HG02759 (cell line): ENCODE measurements around the gene ABAT.
"Not testable (repeated sequence)": the region's sequence is repeated elsewhere in the genome, so short reads cannot be mapped to it uniquely, and the experiment has no call there.

Source experiments
- ATAC-seq: cut with Tn5 transposase; IDR thresholded peaks from one replicate; pipeline ENCODE4 v1.9.1; 2021; ENCODE audit warnings: mild to moderate bottlenecking, moderate library complexity; ENCODE audit not compliant: unreplicated experiment

ABAT gene

GRCh38 chr16:8678068-8678927, 3.9 kb downstream of the ABAT start:
- no peak for ATAC-seq

GRCh38 chr16:8679151-8679550, 4.7 kb downstream of the ABAT start:
- no peak for ATAC-seq

- no peak for ATAC-seq
Measured at GRCh38 chr16:8682551-8683259, 8.3 kb downstream of the ABAT start.

- no peak for ATAC-seq
Measured at GRCh38 chr16:8683640-8684039, 9.2 kb downstream of the ABAT start.

- no peak for ATAC-seq
Measured at GRCh38 chr16:8685617-8686016, 11.2 kb downstream of the ABAT start.

GRCh38 chr16:8686031-8686621, 11.7 kb downstream of the ABAT start:
- ATAC-seq: no peak

GRCh38 chr16:8686879-8687278, 12.5 kb downstream of the ABAT start:
- ATAC-seq: no peak

GRCh38 chr16:8689686-8690085, 15.3 kb downstream of the ABAT start:
- ATAC-seq: no peak

- ATAC-seq: no peak
Measured at GRCh38 chr16:8691728-8692127, 17.3 kb downstream of the ABAT start.

- no peak for ATAC-seq
Measured at GRCh38 chr16:8694795-8695728, 20.6 kb downstream of the ABAT start.

- no peak for ATAC-seq
Measured at GRCh38 chr16:8696880-8697279, 22.5 kb downstream of the ABAT start.

- ATAC-seq: no peak
Measured at GRCh38 chr16:8697965-8698364, 23.5 kb downstream of the ABAT start.

- ATAC-seq: no peak
Measured at GRCh38 chr16:8703693-8704092, 29.3 kb downstream of the ABAT start.

- no peak for ATAC-seq
Measured at GRCh38 chr16:8704098-8704497, 29.7 kb downstream of the ABAT start.

- not testable (repeated sequence) for ATAC-seq
Measured at GRCh38 chr16:8705100-8705822, 30.8 kb downstream of the ABAT start.

GRCh38 chr16:8708536-8708935, 34.1 kb downstream of the ABAT start:
- no peak for ATAC-seq

GRCh38 chr16:8712589-8713361, 38.4 kb downstream of the ABAT start:
- ATAC-seq: no peak

- ATAC-seq: no peak
Measured at GRCh38 chr16:8713635-8714172, 39.3 kb downstream of the ABAT start.

GRCh38 chr16:8714174-8714573, 39.8 kb downstream of the ABAT start:
- no peak for ATAC-seq
